ENCODE data around the gene SIT1.

The SIT1 gene

DNA sequence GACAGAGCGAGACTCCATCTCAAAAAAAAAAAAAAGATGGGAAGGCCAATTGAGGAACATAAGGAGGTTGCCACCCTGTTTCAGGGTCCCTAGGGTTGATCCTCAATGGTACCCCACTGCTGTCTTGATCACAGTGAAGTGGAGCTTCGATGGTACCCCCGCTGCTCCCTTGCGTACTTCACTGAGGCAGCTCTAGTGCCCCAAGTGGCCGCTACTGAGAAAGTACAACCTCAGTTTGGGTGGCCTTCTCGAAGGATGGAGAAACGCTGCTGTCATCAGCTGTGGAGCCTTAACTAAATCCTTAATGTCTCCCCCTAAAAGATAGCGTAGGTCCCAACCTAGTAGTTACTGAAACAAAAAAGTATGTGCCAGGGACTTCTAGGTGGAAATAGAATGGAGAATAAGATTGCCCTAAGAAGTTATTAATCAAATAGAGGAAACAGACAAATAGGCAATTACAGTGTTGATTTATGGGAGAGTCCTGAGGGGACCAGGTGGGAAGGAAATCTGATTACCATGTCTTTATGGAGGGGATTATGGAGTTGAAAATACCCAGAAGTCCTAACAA, 39.4 kb downstream of the SIT1 start:
- H3K4me2 ChIP-seq (ENCODE audit: low read length): no peak overlapping the region
- no peaks in the 10 kb centered on the region for H3K9me3 ChIP-seq (ENCODE audit: low read length)
- H3K27me3 ChIP-seq (ENCODE audit: insufficient read depth, low read length): no peaks in the 10 kb centered on the region
- no peaks in the 10 kb centered on the region for H3K9me2 ChIP-seq (ENCODE audit: low read depth, low read length)
- peak overlapping the region; percentile 7 for H3K27ac ChIP-seq (ENCODE audit: low read depth, low read length, poor library complexity, severe bottlenecking)
- peaks cover 90% of the 10 kb centered on the region; the same call in 1 of the 2 replicates for H3K36me3 ChIP-seq (ENCODE audit: insufficient read depth, low read length)
- peaks cover 7% of the 10 kb centered on the region; the same call in 1 of the 2 replicates for H3K79me2 ChIP-seq (ENCODE audit: insufficient read depth, low read length)
- H3K4me3 ChIP-seq (ENCODE audit: low read depth, low read length, poor library complexity, severe bottlenecking): no peak overlapping the region
- TF ChIP-seq, protein P1, sequence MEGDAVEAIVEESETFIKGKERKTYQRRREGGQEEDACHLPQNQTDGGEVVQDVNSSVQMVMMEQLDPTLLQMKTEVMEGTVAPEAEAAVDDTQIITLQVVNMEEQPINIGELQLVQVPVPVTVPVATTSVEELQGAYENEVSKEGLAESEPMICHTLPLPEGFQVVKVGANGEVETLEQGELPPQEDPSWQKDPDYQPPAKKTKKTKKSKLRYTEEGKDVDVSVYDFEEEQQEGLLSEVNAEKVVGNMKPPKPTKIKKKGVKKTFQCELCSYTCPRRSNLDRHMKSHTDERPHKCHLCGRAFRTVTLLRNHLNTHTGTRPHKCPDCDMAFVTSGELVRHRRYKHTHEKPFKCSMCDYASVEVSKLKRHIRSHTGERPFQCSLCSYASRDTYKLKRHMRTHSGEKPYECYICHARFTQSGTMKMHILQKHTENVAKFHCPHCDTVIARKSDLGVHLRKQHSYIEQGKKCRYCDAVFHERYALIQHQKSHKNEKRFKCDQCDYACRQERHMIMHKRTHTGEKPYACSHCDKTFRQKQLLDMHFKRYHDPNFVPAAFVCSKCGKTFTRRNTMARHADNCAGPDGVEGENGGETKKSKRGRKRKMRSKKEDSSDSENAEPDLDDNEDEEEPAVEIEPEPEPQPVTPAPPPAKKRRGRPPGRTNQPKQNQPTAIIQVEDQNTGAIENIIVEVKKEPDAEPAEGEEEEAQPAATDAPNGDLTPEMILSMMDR (IDR thresholded peaks at IDR 0.05; ENCODE audit: low read length): peak; percentile 76
- no peak for TF ChIP-seq EZH2 (IDR thresholded peaks at IDR 0.05; ENCODE audit: borderline replicate concordance, low read length)
- no peak overlapping the region for H3K9ac ChIP-seq (ENCODE audit: low read length)
- peaks cover 47% of the 10 kb centered on the region for H3K4me1 ChIP-seq (ENCODE audit: insufficient read depth, low read length, severe bottlenecking)
- no peaks in the 10 kb centered on the region for H4K20me1 ChIP-seq (ENCODE audit: insufficient read depth, low read length)
- no peaks in the 10 kb centered on the region for H3F3A ChIP-seq (ENCODE audit: insufficient read depth, low read length)
- no peak overlapping the region for H2AFZ ChIP-seq (ENCODE audit: low read length)

DNA sequence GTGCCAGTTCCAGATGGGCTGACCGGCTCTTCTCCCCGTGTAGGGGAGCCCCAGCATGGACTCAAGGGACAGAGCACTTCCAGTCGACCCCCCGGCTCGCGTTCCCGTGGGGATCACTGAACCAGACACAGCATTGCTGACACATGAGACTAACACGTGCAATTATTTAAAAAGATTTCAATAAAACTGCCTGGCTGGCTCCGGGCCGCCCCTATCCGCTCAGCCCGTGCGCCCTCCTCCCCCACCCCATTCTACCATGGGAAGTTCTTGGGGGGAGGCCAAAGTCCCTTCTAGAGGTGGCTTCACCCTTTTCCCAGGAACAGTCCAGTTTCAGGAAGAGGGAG, 40.9 kb downstream of the SIT1 start:
- Histone ChIP-seq H4K20me1 (ENCODE audit: insufficient read depth, low read length) (no peaks in the 10 kb centered on the region), H3K4me1 (ENCODE audit: insufficient read depth, low read length, severe bottlenecking) (peaks cover 43% of the 10 kb centered on the region), H3K4me3 (ENCODE audit: low read depth, low read length, poor library complexity, severe bottlenecking) (no peak overlapping the region), H3F3A (ENCODE audit: insufficient read depth, low read length) (no peaks in the 10 kb centered on the region), H3K4me2 (ENCODE audit: low read length) (peak overlapping the region; percentile 57), H2AFZ (ENCODE audit: low read length) (no peak overlapping the region), H3K36me3 (ENCODE audit: insufficient read depth, low read length) (peaks cover 76% of the 10 kb centered on the region; the same call in 1 of the 2 replicates), H3K9ac (ENCODE audit: low read length) (peak overlapping the region; percentile 62), H3K9me3 (ENCODE audit: low read length) (no peaks in the 10 kb centered on the region), H3K27ac (ENCODE audit: low read depth, low read length, poor library complexity, severe bottlenecking) (peak overlapping the region; percentile 92), H3K27me3 (ENCODE audit: insufficient read depth, low read length) (no peaks in the 10 kb centered on the region), H3K79me2 (ENCODE audit: insufficient read depth, low read length) (peaks cover 11% of the 10 kb centered on the region; the same call in 1 of the 2 replicates), H3K9me2 (ENCODE audit: low read depth, low read length) (no peaks in the 10 kb centered on the region)
- TF ChIP-seq, protein P1 (IDR thresholded peaks at IDR 0.05; ENCODE audit: low read length): no peak
- TF ChIP-seq EZH2 (IDR thresholded peaks at IDR 0.05; ENCODE audit: borderline replicate concordance, low read length): no peak

DNA sequence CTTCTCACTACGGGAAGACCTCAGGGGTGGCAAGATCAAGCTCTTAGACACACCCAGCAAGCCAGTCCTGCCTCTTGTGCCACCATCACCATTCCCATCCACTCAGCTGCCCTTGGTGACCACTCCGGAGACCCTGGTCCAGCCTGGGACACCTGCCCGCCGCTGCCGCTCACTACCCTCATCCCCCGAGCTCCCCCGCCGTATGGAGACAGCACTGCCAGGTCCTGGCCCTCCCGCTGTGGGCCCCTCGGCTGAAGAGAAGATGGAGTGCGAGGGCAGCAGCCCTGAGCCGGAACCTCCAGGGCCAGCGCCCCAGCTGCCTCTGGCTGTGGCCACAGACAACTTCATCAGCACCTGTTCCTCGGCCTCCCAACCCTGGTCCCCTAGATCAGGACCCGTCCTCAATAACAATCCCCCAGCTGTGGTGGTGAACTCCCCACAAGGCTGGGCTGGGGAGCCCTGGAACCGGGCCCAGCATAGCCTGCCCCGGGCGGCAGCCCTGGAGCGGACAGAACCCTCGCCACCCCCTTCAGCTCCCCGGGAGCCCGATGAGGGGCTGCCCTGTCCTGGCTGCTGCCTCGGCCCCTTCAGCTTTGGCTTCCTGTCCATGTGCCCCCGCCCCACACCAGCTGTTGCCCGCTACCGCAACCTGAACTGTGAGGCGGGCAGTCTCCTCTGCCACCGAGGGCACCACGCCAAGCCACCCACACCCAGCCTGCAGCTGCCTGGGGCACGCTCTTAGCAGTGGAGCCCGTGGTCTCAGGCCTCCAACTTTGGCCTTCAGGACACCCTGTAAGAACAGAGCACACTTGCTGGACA, 41.5 kb downstream of the SIT1 start:
- peaks cover 11% of the 10 kb centered on the region; the same call in 1 of the 2 replicates for H3K79me2 ChIP-seq (ENCODE audit: insufficient read depth, low read length)
- peak overlapping the region; percentile 57 for H3K4me2 ChIP-seq (ENCODE audit: low read length)
- no peaks in the 10 kb centered on the region for H3F3A ChIP-seq (ENCODE audit: insufficient read depth, low read length)
- H3K36me3 ChIP-seq (ENCODE audit: insufficient read depth, low read length): peaks cover 70% of the 10 kb centered on the region; the same call in 1 of the 2 replicates
- H3K27me3 ChIP-seq (ENCODE audit: insufficient read depth, low read length): no peaks in the 10 kb centered on the region
- H3K9me3 ChIP-seq (ENCODE audit: low read length): no peaks in the 10 kb centered on the region
- no peak overlapping the region for H3K4me3 ChIP-seq (ENCODE audit: low read depth, low read length, poor library complexity, severe bottlenecking)
- no peaks in the 10 kb centered on the region for H4K20me1 ChIP-seq (ENCODE audit: insufficient read depth, low read length)
- no peak overlapping the region for H2AFZ ChIP-seq (ENCODE audit: low read length)
- peaks cover 45% of the 10 kb centered on the region for H3K4me1 ChIP-seq (ENCODE audit: insufficient read depth, low read length, severe bottlenecking)
- peak overlapping the region; percentile 92 for H3K27ac ChIP-seq (ENCODE audit: low read depth, low read length, poor library complexity, severe bottlenecking)
- H3K9me2 ChIP-seq (ENCODE audit: low read depth, low read length): no peaks in the 10 kb centered on the region
- TF ChIP-seq, protein P1 (IDR thresholded peaks at IDR 0.05; ENCODE audit: low read length): no peak
- no peak for TF ChIP-seq EZH2 (IDR thresholded peaks at IDR 0.05; ENCODE audit: borderline replicate concordance, low read length)
- peak overlapping the region; percentile 62 for H3K9ac ChIP-seq (ENCODE audit: low read length)
